Mesenchymal stem cell (in vitro differentiated cells and primary cell): ENCODE results near the gene LPCAT3.
A peak's percentile ranks its signal among the peaks of the same experiment; 100 is the strongest.

Source experiments
- DNase-seq: peaks from one replicate; pipeline ENCODE4 v3.0.0-alpha.2; 2013
- H2AFZ ChIP-seq: one replicate; pipeline ENCODE4 v1.6.1; 2013; ENCODE audit warnings: low read depth, mild to moderate bottlenecking, control low read depth, inconsistent platforms, low read length, moderate library complexity
- H2AK5ac ChIP-seq: 2 replicates; pipeline ENCODE4 v1.6.1; 2013; ENCODE audit warnings: low read length, moderate library complexity, mild to moderate bottlenecking, inconsistent platforms; ENCODE audit not compliant: severe bottlenecking
- H2BK120ac ChIP-seq: one replicate; pipeline ENCODE4 v1.6.1; 2013; ENCODE audit warnings: low read depth, mild to moderate bottlenecking, inconsistent platforms, low read length, moderate library complexity
- H2BK12ac ChIP-seq, 2 experiments: one replicate each; pipeline ENCODE4 v1.6.1; 2013; ENCODE audit warnings: inconsistent platforms in 2 of 2, low read length in 2 of 2, mild to moderate bottlenecking in 2 of 2, moderate library complexity in 2 of 2, control low read depth in 1 of 2
- H2BK15ac ChIP-seq: one replicate; pipeline ENCODE4 v1.6.1; 2013; ENCODE audit warnings: mild to moderate bottlenecking, low read depth, inconsistent platforms; ENCODE audit not compliant: poor library complexity, severe bottlenecking
- H2BK5ac ChIP-seq: 2 replicates; pipeline ENCODE4 v1.6.1; 2013; ENCODE audit warnings: low read depth, mild to moderate bottlenecking, low read length, control low read depth, inconsistent platforms; ENCODE audit not compliant: poor library complexity, severe bottlenecking
- H3K14ac ChIP-seq, 2 experiments: one replicate each; pipeline ENCODE4 v1.6.1; 2013; ENCODE audit warnings: inconsistent platforms in 2 of 2, low read length in 2 of 2, control low read depth in 1 of 2, mild to moderate bottlenecking in 1 of 2, moderate library complexity in 1 of 2
- H3K18ac ChIP-seq, 2 experiments: one replicate each; pipeline ENCODE4 v1.6.1; 2013; ENCODE audit warnings: inconsistent platforms in 2 of 2, low read length in 2 of 2, control low read depth in 1 of 2, low read depth in 1 of 2, mild to moderate bottlenecking in 1 of 2
- H3K23ac ChIP-seq, 2 experiments: one replicate each; pipeline ENCODE4 v1.6.1; 2013; ENCODE audit warnings: inconsistent platforms in 2 of 2, low read length in 2 of 2, mild to moderate bottlenecking in 2 of 2, moderate library complexity in 2 of 2, control low read depth in 1 of 2
- H3K27ac ChIP-seq: 2 replicates; pipeline ENCODE4 v1.5.1; 2013; ENCODE audit warnings: mild to moderate bottlenecking, moderate library complexity, low read length, control low read depth, inconsistent platforms; ENCODE audit not compliant: poor library complexity, severe bottlenecking
- H3K27me3 ChIP-seq, 2 experiments: 2 replicates each; pipeline versions ENCODE4 v1.6.1 to v1.7.0; 2013; ENCODE audit warnings: low read length in 2 of 2, mild to moderate bottlenecking in 2 of 2, moderate library complexity in 2 of 2, control low read depth in 1 of 2, inconsistent platforms in 1 of 2; ENCODE audit not compliant: control insufficient read depth in 1 of 2, insufficient read depth in 1 of 2
- H3K36me3 ChIP-seq, 2 experiments: 2 replicates each; pipeline versions ENCODE4 v1.6.1 to v1.7.0; 2013; ENCODE audit warnings: low read length in 2 of 2, control low read depth in 1 of 2, inconsistent platforms in 1 of 2, low read depth in 1 of 2, mild to moderate bottlenecking in 1 of 2; ENCODE audit not compliant: insufficient read depth in 2 of 2, control insufficient read depth in 1 of 2
- H3K4ac ChIP-seq, 2 experiments: one replicate each; pipeline ENCODE4 v1.6.1; 2013; ENCODE audit warnings: inconsistent platforms in 2 of 2, low read length in 2 of 2, mild to moderate bottlenecking in 2 of 2, moderate library complexity in 2 of 2, control low read depth in 1 of 2, low read depth in 1 of 2
- H3K4me1 ChIP-seq: 2 replicates; pipeline ENCODE4 v1.6.1; 2013; ENCODE audit warnings: low read depth, low read length, control low read depth; ENCODE audit not compliant: control insufficient read depth, insufficient read depth
- H3K4me2 ChIP-seq: 2 replicates; pipeline ENCODE4 v1.6.1; 2013; ENCODE audit warnings: low read length, mild to moderate bottlenecking, inconsistent platforms; ENCODE audit not compliant: poor library complexity, severe bottlenecking
- H3K4me3 ChIP-seq, 2 experiments: 2 replicates each; pipeline versions ENCODE4 v1.5.1 to v1.7.0; 2013; ENCODE audit warnings: low read length in 2 of 2, mild to moderate bottlenecking in 2 of 2, control low read depth in 1 of 2, low read depth in 1 of 2; ENCODE audit not compliant: insufficient read depth in 1 of 2
- H3K79me1 ChIP-seq: replicated peaks from 2 replicates; pipeline ENCODE4 v1.6.1; 2013; ENCODE audit warnings: mild to moderate bottlenecking, control low read depth, low read length, inconsistent platforms; ENCODE audit not compliant: poor library complexity, severe bottlenecking
- H3K9ac ChIP-seq: 2 replicates; pipeline ENCODE4 v1.7.0; 2013; ENCODE audit warnings: mild to moderate bottlenecking, low read length, moderate library complexity
- H3K9me3 ChIP-seq: 2 replicates; pipeline ENCODE4 v1.7.0; 2013; ENCODE audit warnings: mild to moderate bottlenecking, low read length; ENCODE audit not compliant: control insufficient read depth
- H4K8ac ChIP-seq: one replicate; pipeline ENCODE4 v1.6.1; 2013; ENCODE audit warnings: inconsistent platforms, mild to moderate bottlenecking, low read length, moderate library complexity
- H4K91ac ChIP-seq: one replicate; pipeline ENCODE4 v1.6.1; 2013; ENCODE audit warnings: mild to moderate bottlenecking, low read length, inconsistent platforms
- WGBS: methylation state at CpG from one replicate; pipeline ENCODE4 v1.1.7; 2013; ENCODE audit warnings: mixed read lengths; 5-methylcytosine and 5-hydroxymethylcytosine counted together

The LPCAT3 gene

GRCh38 chr12:7047306-7047705 lies 29.0 kb upstream of the LPCAT3 start:
- Histone ChIP-seq H2AK5ac (no peak overlapping the region), H3K14ac (no peak overlapping the region), H3K23ac (no peak overlapping the region), H3K4me1 (no peaks in the 10 kb centered on the region), H2BK120ac (no peak overlapping the region), H3K27me3 (no peaks in the 10 kb centered on the region), H3K4me3 (no peak overlapping the region), H3K36me3 (no peaks in the 10 kb centered on the region), H3K9ac (no peak overlapping the region), H3K4ac (no peak overlapping the region), H2BK15ac (no peak overlapping the region), H4K8ac (no peak overlapping the region), H2BK5ac (no peak overlapping the region), H3K9me3 (no peaks in the 10 kb centered on the region), H2BK12ac (no peak overlapping the region), H3K27ac (no peak overlapping the region), H3K79me1 (no peaks in the 10 kb centered on the region), H4K91ac (no peak overlapping the region), H3K18ac (no peak overlapping the region), H2AFZ (no peak overlapping the region), H3K4me2 (no peak overlapping the region)
- WGBS: 85% methylated on average over 5 of the region's 5 CpGs
- DNase-seq: no peak

DNA sequence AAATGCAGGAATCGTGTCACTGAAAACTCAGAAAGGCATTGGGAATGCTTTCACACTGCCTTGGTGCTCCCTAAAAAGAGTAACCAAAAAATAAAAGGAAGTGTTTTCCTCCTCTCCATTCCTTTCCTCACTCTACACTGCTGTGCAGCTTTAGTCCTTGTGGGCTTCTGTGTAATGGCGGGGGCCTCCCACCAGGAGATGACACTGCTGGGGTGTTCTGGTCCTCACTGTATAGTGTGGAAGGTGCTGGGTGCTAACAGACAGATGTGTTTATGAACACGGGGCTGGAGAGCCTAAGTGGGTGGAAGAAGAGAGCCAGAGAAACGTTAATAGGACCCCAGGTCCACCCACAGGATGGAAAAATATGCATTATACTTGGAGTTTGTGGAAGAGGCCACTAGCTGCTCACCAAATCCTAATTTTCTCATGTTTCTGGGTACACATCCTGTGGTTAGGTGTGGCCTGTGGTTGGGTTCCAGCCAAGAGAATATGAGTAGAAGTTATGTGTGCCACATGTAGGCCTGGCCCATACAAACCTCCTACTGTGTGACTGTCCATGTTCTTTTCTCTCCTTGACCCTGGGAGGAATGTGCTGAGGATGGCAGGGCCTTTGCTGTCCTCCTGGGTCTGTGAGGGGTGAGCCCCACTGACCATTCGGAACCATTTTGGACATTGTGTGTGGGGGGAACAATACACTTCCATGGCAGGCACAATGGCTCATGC lies 28.3 kb upstream of the LPCAT3 start:
- H3K9me3 ChIP-seq: no peaks in the 10 kb centered on the region
- H4K91ac ChIP-seq: no peak overlapping the region
- no peak overlapping the region for H2AFZ ChIP-seq
- no peak overlapping the region for H2BK15ac ChIP-seq
- H3K9ac ChIP-seq: no peak overlapping the region
- H3K14ac ChIP-seq: no peak overlapping the region
- H3K4me3 ChIP-seq: no peak overlapping the region
- H3K36me3 ChIP-seq: no peaks in the 10 kb centered on the region
- H3K23ac ChIP-seq: no peak overlapping the region
- H3K4me2 ChIP-seq: no peak overlapping the region
- 91% methylated on average over 5 of the region's 5 CpGs for WGBS
- H2BK120ac ChIP-seq: no peak overlapping the region
- DNase-seq: no peak
- H2BK12ac ChIP-seq: no peak overlapping the region
- H3K79me1 ChIP-seq: no peaks in the 10 kb centered on the region
- no peak overlapping the region for H3K27ac ChIP-seq
- no peak overlapping the region for H2BK5ac ChIP-seq
- no peak overlapping the region for H3K4ac ChIP-seq
- no peaks in the 10 kb centered on the region for H3K27me3 ChIP-seq
- no peak overlapping the region for H2AK5ac ChIP-seq
- H3K18ac ChIP-seq: no peak overlapping the region
- no peaks in the 10 kb centered on the region for H3K4me1 ChIP-seq
- H4K8ac ChIP-seq: no peak overlapping the region

GRCh38 chr12:7045913-7046312 lies 27.6 kb upstream of the LPCAT3 start:
- DNase-seq: no peak
- Histone ChIP-seq H2BK5ac (no peak overlapping the region), H2BK15ac (no peak overlapping the region), H3K9me3 (no peaks in the 10 kb centered on the region), H3K4me1 (no peaks in the 10 kb centered on the region), H2BK12ac (no peak overlapping the region), H2AFZ (no peak overlapping the region), H2AK5ac (no peak overlapping the region), H3K4ac (no peak overlapping the region), H3K36me3 (no peaks in the 10 kb centered on the region), H3K14ac (no peak overlapping the region), H3K27me3 (peaks cover 0 to 6% of the 10 kb centered on the region in 2 experiments), H3K4me2 (no peak overlapping the region), H4K91ac (no peak overlapping the region), H3K4me3 (no peak overlapping the region), H3K18ac (no peak overlapping the region), H2BK120ac (no peak overlapping the region), H3K23ac (no peak overlapping the region), H4K8ac (no peak overlapping the region), H3K79me1 (no peaks in the 10 kb centered on the region), H3K9ac (no peak overlapping the region), H3K27ac (no peak overlapping the region)
- 90% methylated on average over 9 of the region's 9 CpGs for WGBS

DNA sequence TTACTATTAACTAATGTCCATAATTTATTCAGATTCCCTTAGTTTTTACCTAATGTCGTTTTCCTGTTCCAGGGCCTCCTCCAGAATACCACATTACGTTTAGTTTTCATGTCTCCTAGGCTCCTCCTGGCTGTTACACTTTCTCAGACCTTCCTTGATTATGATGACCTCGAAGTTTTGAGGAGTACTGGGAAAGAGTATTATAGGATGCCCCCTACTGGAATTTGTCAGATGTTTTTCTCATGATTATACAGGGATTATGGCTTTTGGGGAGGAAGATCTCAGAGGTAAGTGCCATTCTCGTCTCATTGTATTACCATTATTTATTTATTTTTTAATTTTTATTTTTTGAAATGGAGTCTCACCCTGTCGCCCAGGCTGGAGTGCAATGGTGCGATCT lies 24.6 kb upstream of the LPCAT3 start:
- peak overlapping the region; percentile 37 for H3K9ac ChIP-seq
- 68% methylated on average over 3 of the region's 6 CpGs for WGBS
- no peak overlapping the region for H3K27ac ChIP-seq
- H3K4me1 ChIP-seq: no peaks in the 10 kb centered on the region
- no peaks in the 10 kb centered on the region for H3K79me1 ChIP-seq
- peaks cover 0 to 10% of the 10 kb centered on the region in 2 experiments for H3K27me3 ChIP-seq
- H3K9me3 ChIP-seq: no peaks in the 10 kb centered on the region
- no peak overlapping the region for H2BK5ac ChIP-seq
- no peak overlapping the region for H4K91ac ChIP-seq
- no peak overlapping the region for H3K18ac ChIP-seq
- H3K4me2 ChIP-seq: no peak overlapping the region
- no peak overlapping the region for H2AFZ ChIP-seq
- DNase-seq: peak; percentile 49
- H3K4me3 ChIP-seq: no peak overlapping the region
- H3K36me3 ChIP-seq: no peaks in the 10 kb centered on the region
- H3K23ac ChIP-seq: no peak overlapping the region
- no peak overlapping the region for H2AK5ac ChIP-seq
- no peak overlapping the region for H2BK15ac ChIP-seq
- no peak overlapping the region for H4K8ac ChIP-seq
- H2BK12ac ChIP-seq: no peak overlapping the region
- no peak overlapping the region for H3K14ac ChIP-seq
- no peak overlapping the region for H2BK120ac ChIP-seq
- no peak overlapping the region for H3K4ac ChIP-seq
